Keratinocyte (primary cell): ENCODE data around the gene USP27X. TPM values are rescaled to one million over a fixed set of nuclear protein-coding genes. Genes with fewer than 3 reads are reported as not detected.

Experiments
- DNase-seq: peaks from one replicate; pipeline ENCODE4 v3.0.0-alpha.2; 2011; ENCODE audit warnings: low read depth, missing footprints, low spot score
- FAIRE-seq: peaks from 2 replicates; lab custom pipeline; 2011; peaks lifted over from hg19 to GRCh38; lab: Jason Lieb, UNC
- H2AFZ ChIP-seq: 2 replicates; pipeline ENCODE4 v1.6.0; 2012; ENCODE audit warnings: low read length, control low read depth, inconsistent platforms; ENCODE audit not compliant: control insufficient read depth
- H3K27ac ChIP-seq: 2 replicates; pipeline ENCODE4 v1.5.1; 2011; ENCODE audit warnings: low read length; ENCODE audit not compliant: control insufficient read depth, insufficient read depth
- H3K27me3 ChIP-seq: 3 replicates; pipeline ENCODE4 v1.6.0; 2011; ENCODE audit warnings: low read length; ENCODE audit not compliant: control insufficient read depth, insufficient read depth; ENCODE audit errors: extremely low read depth
- H3K36me3 ChIP-seq, 2 experiments: 2 replicates in 1 of 2; 3 replicates in 1 of 2; pipeline ENCODE4 v1.5.1; 2011; ENCODE audit warnings: low read length in 2 of 2, mild to moderate bottlenecking in 1 of 2; ENCODE audit not compliant: control insufficient read depth in 2 of 2, insufficient read depth in 2 of 2; ENCODE audit errors: extremely low read depth in 1 of 2
- H3K4me1 ChIP-seq: 3 replicates; pipeline ENCODE4 v1.5.1; 2011; ENCODE audit warnings: low read length; ENCODE audit not compliant: control insufficient read depth, insufficient read depth; ENCODE audit errors: extremely low read depth
- H3K4me2 ChIP-seq: 3 replicates; pipeline ENCODE4 v1.6.0; 2011; ENCODE audit warnings: low read depth, low read length; ENCODE audit not compliant: control insufficient read depth, insufficient read depth; ENCODE audit errors: extremely low read depth
- H3K4me3 ChIP-seq, 3 experiments: fragments of 200-600 bp in 1 of 3; sonication (generic) in 1 of 3; 2 replicates in 2 of 3; 3 replicates in 1 of 3; pipeline ENCODE4 v1.5.1; 2011 to 2016; ENCODE audit warnings: low read length in 3 of 3, mild to moderate bottlenecking in 3 of 3, control low read depth in 2 of 3, inconsistent platforms in 1 of 3, low read depth in 1 of 3, mixed read lengths in 1 of 3, mixed run types in 1 of 3, moderate library complexity in 1 of 3; ENCODE audit not compliant: control insufficient read depth in 2 of 3, insufficient read depth in 2 of 3; ENCODE audit errors: extremely low read depth in 1 of 3
- H3K79me2 ChIP-seq: 2 replicates; pipeline ENCODE4 v1.6.0; 2012; ENCODE audit warnings: low read length; ENCODE audit not compliant: control insufficient read depth, insufficient read depth
- H3K9ac ChIP-seq: 3 replicates; pipeline ENCODE4 v1.6.0; 2011; ENCODE audit warnings: low read length; ENCODE audit not compliant: control insufficient read depth, insufficient read depth; ENCODE audit errors: extremely low read depth
- H3K9me1 ChIP-seq: 3 replicates; pipeline ENCODE4 v1.6.0; 2011; ENCODE audit warnings: low read length; ENCODE audit not compliant: control insufficient read depth, insufficient read depth; ENCODE audit errors: extremely low read depth
- H3K9me3 ChIP-seq: 2 replicates; pipeline ENCODE4 v1.5.1; 2012; ENCODE audit warnings: low read depth, low read length; ENCODE audit not compliant: control insufficient read depth
- H4K20me1 ChIP-seq: 3 replicates; pipeline ENCODE4 v1.6.0; 2011; ENCODE audit warnings: low read length; ENCODE audit not compliant: control insufficient read depth, insufficient read depth; ENCODE audit errors: extremely low read depth
- EZH2 ChIP-seq: IDR thresholded peaks from one replicate; pipeline ENCODE4 v1.6.1; 2012; ENCODE audit warnings: inconsistent platforms, mild to moderate bottlenecking, low read length, moderate library complexity
- dilution Hi-C: fragments of 300-500 bp; cut with MboI; formaldehyde crosslinking; loops from one replicate; pipeline ENCODE4 v1.7.0; 2020; ENCODE audit warnings: low sequenced_read_pairs; ENCODE audit not compliant: extremely low pct_ligation_motif_present
- polyA plus RNA-seq, 5 experiments: library from polyadenylated mRNA; depleted of rRNA in 3 of 5; stranded (reverse) in 3 of 5; stranded (forward) in 1 of 5; unstranded in 1 of 5; fragments of >200 nt; gene quantifications; 1 replicate in 1 of 5; 2 replicates in 3 of 5; 3 replicates in 1 of 5; pipeline versions ENCODE4 v1.2.1 to v1.2.3, GENCODE V29; 2011 to 2012; ENCODE audit warnings: missing spikeins in 2 of 5, low read depth in 1 of 5, low replicate concordance in 1 of 5
- TF ChIP-seq, protein P1 (sequence below), 3 experiments: IDR thresholded peaks in 1 of 3; conservative IDR thresholded peaks in 1 of 3; optimal IDR thresholded peaks in 1 of 3; 2 replicates in 2 of 3; 3 replicates in 1 of 3; pipeline versions ENCODE3 to v1.5.1; 2011; ENCODE audit warnings: low read length in 3 of 3, mild to moderate bottlenecking in 3 of 3, moderate library complexity in 2 of 3, control low read depth in 1 of 3, inconsistent platforms in 1 of 3; ENCODE audit not compliant: insufficient read depth in 2 of 3; ENCODE audit errors: extremely low read depth in 1 of 3

USP27X gene
- polyA plus RNA-seq, 1 donor (not counting 4 experiments of a cell fraction or from before 2014, with no cell fraction given), result 2.8 TPM

DNA sequence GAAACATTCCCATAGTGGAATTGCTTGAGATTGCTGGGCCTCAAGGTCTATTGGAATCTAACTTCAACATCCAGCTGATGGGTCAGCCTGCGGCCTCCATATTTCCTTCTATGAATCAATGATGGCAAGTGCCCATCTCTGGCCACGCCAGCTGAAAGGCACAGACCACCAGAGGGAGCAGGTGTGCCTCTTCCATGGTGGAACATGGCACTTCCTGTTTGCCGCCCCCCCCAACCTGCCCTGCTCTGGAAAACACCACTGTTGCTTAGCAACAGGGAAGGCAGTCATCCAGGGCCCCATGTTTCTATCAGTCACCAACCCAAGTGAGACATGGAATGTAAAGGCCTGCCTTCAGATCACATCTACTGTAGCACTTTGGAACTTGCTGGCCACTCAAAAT lies 38.6 kb upstream of the USP27X start:
- Histone ChIP-seq H3K4me2 (no peak overlapping the region), H3K9ac (no peak overlapping the region), H3K27me3 (no peaks in the 10 kb centered on the region), H3K9me3 (no peaks in the 10 kb centered on the region), H3K4me3 (no peak overlapping the region), H3K9me1 (no peaks in the 10 kb centered on the region), H3K79me2 (no peaks in the 10 kb centered on the region), H3K4me1 (no peaks in the 10 kb centered on the region), H4K20me1 (no peaks in the 10 kb centered on the region), H2AFZ (no peak overlapping the region), H3K27ac (no peak overlapping the region), H3K36me3 (no peaks in the 10 kb centered on the region)
- DNase-seq (no peak), FAIRE-seq (no peak)
- dilution Hi-C loops, result no loop called here
- TF ChIP-seq EZH2, result no peak
- TF ChIP-seq, protein P1, sequence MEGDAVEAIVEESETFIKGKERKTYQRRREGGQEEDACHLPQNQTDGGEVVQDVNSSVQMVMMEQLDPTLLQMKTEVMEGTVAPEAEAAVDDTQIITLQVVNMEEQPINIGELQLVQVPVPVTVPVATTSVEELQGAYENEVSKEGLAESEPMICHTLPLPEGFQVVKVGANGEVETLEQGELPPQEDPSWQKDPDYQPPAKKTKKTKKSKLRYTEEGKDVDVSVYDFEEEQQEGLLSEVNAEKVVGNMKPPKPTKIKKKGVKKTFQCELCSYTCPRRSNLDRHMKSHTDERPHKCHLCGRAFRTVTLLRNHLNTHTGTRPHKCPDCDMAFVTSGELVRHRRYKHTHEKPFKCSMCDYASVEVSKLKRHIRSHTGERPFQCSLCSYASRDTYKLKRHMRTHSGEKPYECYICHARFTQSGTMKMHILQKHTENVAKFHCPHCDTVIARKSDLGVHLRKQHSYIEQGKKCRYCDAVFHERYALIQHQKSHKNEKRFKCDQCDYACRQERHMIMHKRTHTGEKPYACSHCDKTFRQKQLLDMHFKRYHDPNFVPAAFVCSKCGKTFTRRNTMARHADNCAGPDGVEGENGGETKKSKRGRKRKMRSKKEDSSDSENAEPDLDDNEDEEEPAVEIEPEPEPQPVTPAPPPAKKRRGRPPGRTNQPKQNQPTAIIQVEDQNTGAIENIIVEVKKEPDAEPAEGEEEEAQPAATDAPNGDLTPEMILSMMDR (optimal IDR thresholded peaks at IDR 0.05 in 1 of 3, IDR thresholded peaks at IDR 0.05 in 1 of 3, conservative IDR thresholded peaks at IDR 0.05 in 1 of 3; ENCODE audit: extremely low read depth in 1 of 3, insufficient read depth in 2 of 3, low read length in 3 of 3), result peak; percentile 30 to 60 (median 31)

DNA sequence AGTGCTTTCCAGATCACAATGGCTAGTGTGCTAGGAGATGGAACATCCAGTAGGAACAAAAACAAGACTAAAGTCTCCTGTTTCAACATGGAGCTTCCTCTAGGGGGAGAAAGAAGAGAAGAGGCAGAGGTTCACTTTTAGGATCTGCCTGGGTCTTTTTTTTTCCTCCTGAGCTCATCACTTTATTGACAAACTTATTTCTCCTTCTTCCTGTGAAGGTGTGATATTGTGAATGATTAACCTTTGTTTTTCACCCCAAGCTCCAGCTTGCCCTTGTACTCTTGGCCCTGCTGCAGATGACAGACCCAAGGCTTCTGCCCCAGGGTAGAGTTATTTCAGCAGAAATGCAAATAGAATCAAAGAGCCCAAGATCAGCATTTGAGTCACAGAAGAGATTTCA lies 36.7 kb upstream of the USP27X start:
- DNase-seq (no peak), FAIRE-seq (no peak)
- Histone ChIP-seq H3K9me1 (no peaks in the 10 kb centered on the region), H2AFZ (no peak overlapping the region), H4K20me1 (no peaks in the 10 kb centered on the region), H3K4me3 (no peak overlapping the region), H3K9me3 (no peaks in the 10 kb centered on the region), H3K9ac (no peak overlapping the region), H3K4me1 (no peaks in the 10 kb centered on the region), H3K4me2 (no peak overlapping the region), H3K36me3 (no peaks in the 10 kb centered on the region), H3K79me2 (no peaks in the 10 kb centered on the region), H3K27ac (no peak overlapping the region), H3K27me3 (no peaks in the 10 kb centered on the region)
- TF ChIP-seq EZH2, result no peak
- TF ChIP-seq, protein P1 (optimal IDR thresholded peaks at IDR 0.05 in 1 of 3, IDR thresholded peaks at IDR 0.05 in 1 of 3, conservative IDR thresholded peaks at IDR 0.05 in 1 of 3; ENCODE audit: extremely low read depth in 1 of 3, insufficient read depth in 2 of 3, low read length in 3 of 3), result no peak
- dilution Hi-C loops, result no loop called here
